ENCODE measurements around the gene DGCR2.

GRCh38 chr22:19169002-19169946 lies 47.1 kb upstream of the DGCR2 start:
- TF ChIP-seq EZH2phosphoT487 (IDR thresholded peaks at IDR 0.05; ENCODE audit: insufficient read depth, low read depth), result no peak
- TF ChIP-seq EZH2 (IDR thresholded peaks at IDR 0.05; ENCODE audit: insufficient read depth, poor library complexity, severe bottlenecking), result no peak

Measured in GM23248 (cell line).